B cell (primary cell): Measurements from ENCODE around the gene PCDHA1. TPM values are rescaled to one million over a fixed set of nuclear protein-coding genes. Genes with fewer than 3 reads are reported as not detected.

Experiments used
- ATAC-seq: fragments of 200-7000 bp; cut with Tn5 transposase; one replicate; pipeline ENCODE4 v1.10.0; 2021; ENCODE audit warnings: low read depth, mild to moderate bottlenecking, moderate number of reproducible peaks, moderate library complexity
- CTCF ChIA-PET: fragments of 350-600 bp; sonication (Branson Sonifier 250); formaldehyde crosslinking; loops from one replicate; lab custom pipeline; 2021; ENCODE audit warnings: antibody characterized with exemption, inconsistent platforms; lab: Charles Lee
- POLR2A ChIA-PET: fragments of 350-600 bp; sonication (Branson Sonifier 250); formaldehyde crosslinking; loops from one replicate; lab custom pipeline; 2021; ENCODE audit warnings: antibody characterized with exemption; lab: Charles Lee
- DNase-seq: peaks from one replicate; pipeline ENCODE4 v3.0.0; 2013
- H2AFZ ChIP-seq: 2 replicates; pipeline ENCODE4 v1.6.1; 2012; ENCODE audit warnings: mild to moderate bottlenecking, low read depth, low read length; ENCODE audit not compliant: insufficient read depth, poor library complexity, severe bottlenecking
- H3K27ac ChIP-seq, 2 donors: 1 replicate in 1 of 2; 2 replicates in 1 of 2; pipeline ENCODE4 v1.5.1; 2012 to 2013; ENCODE audit warnings: low read length in 2 of 2, mild to moderate bottlenecking in 2 of 2, moderate library complexity in 1 of 2
- H3K27me3 ChIP-seq, 4 experiments: fragments of 200-600 bp in 1 of 4; sonication (generic) in 1 of 4; replicated peaks in 1 of 4; 1 replicate in 2 of 4; 2 replicates in 2 of 4; pipeline versions ENCODE4 v1.6.1 to v1.7.0; 2013 to 2016; ENCODE audit warnings: low read length in 3 of 4, mild to moderate bottlenecking in 2 of 4, mixed read lengths in 1 of 4, moderate library complexity in 1 of 4; ENCODE audit not compliant: insufficient read depth in 4 of 4, control insufficient read depth in 3 of 4; ENCODE audit errors: control extremely low read depth in 1 of 4
- H3K36me3 ChIP-seq, 2 experiments: replicated peaks in 1 of 2; 1 replicate in 1 of 2; 2 replicates in 1 of 2; pipeline versions ENCODE4 v1.6.1 to v1.7.1; 2013; ENCODE audit warnings: low read length in 1 of 2; ENCODE audit not compliant: insufficient read depth in 2 of 2, control insufficient read depth in 1 of 2; ENCODE audit errors: control extremely low read depth in 1 of 2, extremely low read depth in 1 of 2
- H3K4me1 ChIP-seq, 2 donors: fragments of 200-600 bp in 1 of 2; sonication (generic) in 1 of 2; 1 replicate in 1 of 2; 2 replicates in 1 of 2; pipeline versions ENCODE4 v1.5.1 to v1.6.1; 2013 to 2017; ENCODE audit warnings: low read length in 2 of 2; ENCODE audit not compliant: control insufficient read depth in 2 of 2, insufficient read depth in 2 of 2
- H3K4me2 ChIP-seq: replicated peaks from 2 replicates; pipeline ENCODE3; 2012; ENCODE audit warnings: mild to moderate bottlenecking, low read depth, low read length; ENCODE audit not compliant: poor library complexity, severe bottlenecking
- H3K4me3 ChIP-seq, 5 experiments: fragments of 200-600 bp in 1 of 5; sonication (generic) in 1 of 5; 1 replicate in 3 of 5; 2 replicates in 2 of 5; pipeline versions ENCODE4 v1.5.1 to v1.7.0; 2011 to 2016; ENCODE audit warnings: low read length in 4 of 5, mild to moderate bottlenecking in 4 of 5, low read depth in 2 of 5, control low read depth in 1 of 5, moderate library complexity in 1 of 5; ENCODE audit not compliant: insufficient read depth in 1 of 5; ENCODE audit errors: control extremely low read depth in 1 of 5, extremely low read depth in 1 of 5
- H3K79me2 ChIP-seq: fragments of 200-600 bp; sonication (generic); one replicate; pipeline ENCODE4 v1.6.0; 2016; ENCODE audit warnings: low read length; ENCODE audit not compliant: control insufficient read depth, insufficient read depth
- H3K9ac ChIP-seq: fragments of 200-600 bp; sonication (generic); 2 replicates; pipeline ENCODE4 v1.6.1; 2017; ENCODE audit warnings: mild to moderate bottlenecking, low read length, moderate library complexity
- H3K9me3 ChIP-seq, 3 donors: one replicate each; pipeline versions ENCODE4 v1.6.1 to v1.7.1; 2013; ENCODE audit warnings: low read length in 2 of 3; ENCODE audit not compliant: control insufficient read depth in 2 of 3, insufficient read depth in 1 of 3; ENCODE audit errors: control extremely low read depth in 1 of 3
- H4K20me1 ChIP-seq: 2 replicates; pipeline ENCODE4 v1.6.0; 2012; ENCODE audit warnings: mild to moderate bottlenecking, low read length; ENCODE audit not compliant: insufficient read depth, control insufficient read depth, poor library complexity, severe bottlenecking
- H3K27ac Mint-ChIP-seq: one replicate; pipeline ENCODE4 v1.8.0; 2021; ENCODE audit warnings: mixed read lengths
- H3K27me3 Mint-ChIP-seq: one replicate; pipeline ENCODE4 v1.8.0; 2021; ENCODE audit warnings: mixed read lengths
- H3K4me1 Mint-ChIP-seq: one replicate; pipeline ENCODE4 v1.8.0; 2021; ENCODE audit warnings: mixed read lengths
- H3K4me3 Mint-ChIP-seq: one replicate; pipeline ENCODE4 v1.8.0; 2021; ENCODE audit warnings: mixed read lengths
- H3K9me3 Mint-ChIP-seq: one replicate; pipeline ENCODE4 v1.8.0; 2022; ENCODE audit warnings: mixed read lengths; ENCODE audit not compliant: insufficient read depth
- CTCF ChIP-seq: fragments of 200-600 bp; IDR thresholded peaks from one replicate; pipeline ENCODE4 v1.8.0; 2022; ENCODE audit warnings: antibody characterized with exemption, mild to moderate bottlenecking
- EZH2 ChIP-seq: IDR thresholded peaks from 2 replicates; pipeline ENCODE4 v1.6.1; 2012; ENCODE audit warnings: borderline replicate concordance, low read depth, mild to moderate bottlenecking, moderate library complexity, low read length; ENCODE audit not compliant: insufficient read depth, poor library complexity, severe bottlenecking
- WGBS: methylation state at CpG from one replicate; pipeline ENCODE4 v1.1.5; 2013; ENCODE audit warnings: missing lambda C conversion rate; ENCODE audit not compliant: insufficient coverage; 5-methylcytosine and 5-hydroxymethylcytosine counted together
- intact Hi-C: fragments of 100-400 bp; cut with micrococcal nuclease; formaldehyde crosslinking; loops from one replicate; pipeline ENCODE4 v1.10.0; 2022
- polyA plus RNA-seq: library from polyadenylated mRNA; depleted of rRNA; stranded (reverse); fragments of >200 nt; gene quantifications from 2 replicates; pipeline ENCODE4 v1.2.3, GENCODE V29; 2012
- total RNA-seq, 2 donors: library from RNA; stranded (reverse); fragments of 120-200 nt in 1 of 2; gene quantifications; 1 replicate in 1 of 2; 2 replicates in 1 of 2; pipeline versions ENCODE4 v1.2.3 to v1.2.4, GENCODE V29; 2013 to 2022

The PCDHA1 gene
- total and polyA plus RNA-seq, 2 donors (not counting 1 experiment from before 2014, with no cell fraction given): not detected

DNA sequence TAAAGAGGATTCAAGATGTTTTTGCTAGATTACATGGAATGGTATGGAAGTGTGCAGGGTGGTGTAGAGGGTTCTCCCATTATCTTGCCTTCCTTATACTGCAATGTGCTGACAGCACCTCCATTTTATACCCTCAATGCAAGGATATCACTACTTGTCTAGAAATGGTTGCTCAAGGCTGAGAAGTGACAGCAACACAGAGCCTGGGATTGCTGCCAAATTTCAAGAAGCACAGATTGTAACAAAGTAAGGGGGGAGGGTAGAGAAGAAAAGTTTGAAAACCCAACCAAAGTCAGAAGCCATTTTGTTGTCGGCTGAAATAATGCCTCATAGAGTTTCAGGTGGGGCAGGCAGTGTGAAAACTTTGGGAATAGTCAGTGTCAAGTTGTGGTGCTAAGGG, 210.1 kb downstream of the PCDHA1 start:
- Mint-ChIP-seq H3K4me3 (no peak overlapping the region), H3K27me3 (peaks cover 13% of the 10 kb centered on the region), H3K27ac (no peak overlapping the region), H3K9me3 (no peaks in the 10 kb centered on the region), H3K4me1 (no peaks in the 10 kb centered on the region)
- ATAC-seq (no peak), DNase-seq (no peak)
- no peaks in the 10 kb centered on the region for H4K20me1 ChIP-seq
- H3K9ac ChIP-seq: no peak overlapping the region
- H3K27ac ChIP-seq: no peak overlapping the region
- no peaks in the 10 kb centered on the region for H3K9me3 ChIP-seq
- CTCF ChIA-PET: no interaction called here
- H3K36me3 ChIP-seq: no peaks in the 10 kb centered on the region
- no peak overlapping the region for H2AFZ ChIP-seq
- POLR2A ChIA-PET: no interaction called here
- no peak overlapping the region for H3K4me2 ChIP-seq
- intact Hi-C loops: no loop called here
- no peak overlapping the region for H3K4me3 ChIP-seq
- TF ChIP-seq EZH2 (no peak), CTCF (no peak)
- no peaks in the 10 kb centered on the region for H3K27me3 ChIP-seq
- WGBS: 91% methylated on average over 1 of the region's 1 CpG
- H3K4me1 ChIP-seq: no peaks in the 10 kb centered on the region
- no peaks in the 10 kb centered on the region for H3K79me2 ChIP-seq

DNA sequence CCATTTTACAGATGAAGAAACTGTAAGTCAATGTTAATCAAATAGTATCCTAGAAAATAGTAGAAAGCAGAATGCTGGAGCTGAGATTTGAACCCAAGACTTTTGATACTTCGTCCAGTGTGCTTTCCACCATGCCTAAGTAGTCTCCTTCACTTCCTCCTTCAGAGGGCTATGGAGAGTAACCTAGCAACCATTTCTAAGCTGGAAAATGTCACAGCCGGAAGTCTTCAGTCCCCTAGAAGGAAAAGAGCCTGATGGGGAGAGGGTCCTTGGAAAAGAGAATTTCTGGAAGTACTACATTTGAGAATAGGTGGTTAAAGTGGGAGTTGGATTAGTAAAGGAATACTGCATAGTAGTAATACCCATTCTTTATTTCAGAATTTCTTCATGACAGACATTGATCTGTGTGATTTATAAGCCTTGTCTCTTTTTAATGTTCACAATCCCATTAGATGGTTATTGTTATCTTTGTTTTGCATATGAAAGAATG, 213.0 kb downstream of the PCDHA1 start:
- POLR2A ChIA-PET: no interaction called here
- no peak for ATAC-seq
- Mint-ChIP-seq H3K27me3 (peaks cover 29% of the 10 kb centered on the region), H3K4me3 (no peak overlapping the region), H3K27ac (no peak overlapping the region), H3K9me3 (no peaks in the 10 kb centered on the region), H3K4me1 (peaks cover 3% of the 10 kb centered on the region)
- intact Hi-C loops: no loop called here
- Histone ChIP-seq H4K20me1 (no peaks in the 10 kb centered on the region), H3K4me1 (peaks cover 0 to 7% of the 10 kb centered on the region in 2 donors), H3K9ac (no peak overlapping the region), H3K9me3 (no peaks in the 10 kb centered on the region), H3K4me3 (no peak overlapping the region), H3K79me2 (no peaks in the 10 kb centered on the region), H3K36me3 (no peaks in the 10 kb centered on the region), H2AFZ (no peak overlapping the region), H3K27me3 (peaks cover 0 to 13% (median 6%) of the 10 kb centered on the region in 4 experiments), H3K4me2 (no peak overlapping the region), H3K27ac (no peak overlapping the region)
- WGBS: no CpG with 5 or more reads among the region's 2 CpGs
- no peak for TF ChIP-seq EZH2
- TF ChIP-seq CTCF: no peak
- no peak for DNase-seq
- CTCF ChIA-PET: no interaction called here
